GM18858 (cell line): Measurements from ENCODE around the gene IPPK.

Experiments
- ATAC-seq: cut with Tn5 transposase; IDR thresholded peaks from one replicate; pipeline ENCODE4 v1.9.1; 2021; ENCODE audit not compliant: unreplicated experiment

The IPPK gene

DNA sequence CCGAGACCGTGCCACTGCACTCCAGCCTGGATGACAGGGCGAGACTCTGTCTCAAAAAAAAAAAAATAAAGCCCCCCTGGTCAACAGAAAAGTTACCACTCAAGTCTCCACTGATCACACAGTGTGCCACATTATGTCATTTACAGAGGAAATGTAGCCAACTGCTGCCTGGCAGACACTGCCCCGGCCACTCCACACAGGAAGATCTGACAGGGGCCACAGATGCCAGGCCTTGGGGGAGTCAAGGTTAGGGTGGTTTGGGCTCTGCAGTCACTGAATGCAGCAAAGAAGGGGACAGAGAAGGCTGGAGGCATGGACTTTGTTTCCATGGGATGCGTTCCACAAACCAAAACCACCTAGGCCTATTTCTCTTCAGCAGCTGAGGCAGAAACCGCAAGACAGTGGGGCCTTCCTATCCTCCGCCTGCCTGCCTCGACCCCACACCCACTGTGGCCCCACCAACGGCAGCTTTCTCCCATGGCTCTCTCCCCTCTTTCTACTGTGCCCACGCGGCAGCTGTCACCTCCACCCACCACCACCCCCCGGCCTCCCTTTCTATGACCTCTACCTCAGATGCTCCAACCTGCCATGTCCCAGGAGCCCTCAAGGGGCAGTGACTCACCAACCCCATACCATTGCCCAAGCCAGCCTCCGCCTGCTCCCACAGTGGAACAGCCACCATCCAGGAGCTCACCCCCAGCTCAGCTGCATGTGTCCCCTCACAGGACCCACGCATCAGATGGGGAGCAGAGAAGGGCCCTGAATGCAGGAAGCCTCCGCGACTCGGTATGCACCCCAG lies 12.4 kb downstream of the IPPK start:
- no peak for ATAC-seq

DNA sequence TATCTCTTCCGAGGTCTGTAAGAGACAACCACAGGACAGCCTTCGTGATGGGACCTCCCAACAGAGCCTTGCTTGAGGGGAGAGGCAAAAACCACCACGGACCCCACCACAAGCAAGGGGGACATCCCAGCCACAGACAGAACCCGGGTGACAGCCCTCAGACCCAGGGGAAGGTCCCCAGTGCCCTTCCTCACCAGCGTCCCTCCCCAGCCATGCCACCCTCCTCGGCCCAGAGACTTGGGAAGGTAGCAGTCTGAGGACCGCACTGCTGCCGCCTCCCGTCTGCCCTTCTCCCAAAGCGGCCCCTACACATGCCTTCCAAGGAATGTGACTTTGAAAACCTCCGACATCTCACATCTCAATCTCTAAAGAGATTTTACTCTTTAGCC lies 13.4 kb downstream of the IPPK start:
- ATAC-seq = no peak

DNA sequence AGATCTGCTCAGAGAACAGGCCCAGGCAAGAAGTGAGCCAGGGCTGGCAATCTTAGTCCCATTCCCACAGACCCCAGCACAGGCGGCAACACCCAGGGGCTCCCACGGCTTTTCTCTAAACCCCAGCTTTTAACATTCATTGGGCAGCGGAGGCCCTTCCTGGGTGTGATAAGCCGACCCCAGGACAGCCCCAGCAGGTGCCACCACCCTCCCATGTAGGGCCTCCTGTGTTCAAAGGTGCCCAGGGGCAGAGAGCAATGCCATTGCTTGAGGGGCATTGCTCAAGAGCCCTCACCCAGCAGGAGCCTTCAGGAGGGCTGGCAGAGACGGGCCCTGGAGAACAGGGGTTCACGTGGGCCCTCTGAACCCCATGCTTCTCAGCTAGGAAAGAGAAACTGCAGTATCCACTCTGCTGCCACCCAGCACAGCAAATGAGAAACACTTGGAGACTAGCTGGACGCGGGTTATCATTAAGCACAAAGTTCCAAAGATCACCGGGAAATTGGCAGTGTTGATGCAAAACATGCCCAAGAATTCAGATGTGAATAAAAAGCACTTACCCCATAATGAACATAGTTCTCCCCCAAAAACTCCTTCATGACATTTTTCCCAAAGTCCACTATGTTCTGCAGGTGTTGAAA lies 13.9 kb downstream of the IPPK start:
- no peak for ATAC-seq

DNA sequence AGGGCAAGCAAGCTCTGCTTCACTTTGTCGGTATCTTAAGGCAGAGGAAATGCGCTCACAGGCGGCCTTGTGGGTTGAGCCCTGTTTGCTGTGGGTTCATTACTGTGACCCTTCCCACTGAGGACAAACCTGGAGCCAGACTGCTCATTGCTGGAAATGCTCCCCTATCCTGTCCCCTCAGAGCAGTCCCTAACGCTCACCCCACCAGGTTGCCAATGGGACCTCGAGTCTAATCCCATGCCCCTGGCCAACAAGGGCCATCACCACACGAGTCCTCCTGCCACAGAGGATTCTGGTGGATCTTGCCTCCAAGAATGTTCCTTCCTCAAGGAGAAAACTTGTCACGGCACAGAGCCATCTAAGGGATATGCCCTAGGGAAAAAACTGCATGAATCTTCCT lies 14.6 kb downstream of the IPPK start:
- ATAC-seq = no peak

GRCh38 chr9:92654481-92655301 lies 15.2 kb downstream of the IPPK start:
- no peak for ATAC-seq

DNA sequence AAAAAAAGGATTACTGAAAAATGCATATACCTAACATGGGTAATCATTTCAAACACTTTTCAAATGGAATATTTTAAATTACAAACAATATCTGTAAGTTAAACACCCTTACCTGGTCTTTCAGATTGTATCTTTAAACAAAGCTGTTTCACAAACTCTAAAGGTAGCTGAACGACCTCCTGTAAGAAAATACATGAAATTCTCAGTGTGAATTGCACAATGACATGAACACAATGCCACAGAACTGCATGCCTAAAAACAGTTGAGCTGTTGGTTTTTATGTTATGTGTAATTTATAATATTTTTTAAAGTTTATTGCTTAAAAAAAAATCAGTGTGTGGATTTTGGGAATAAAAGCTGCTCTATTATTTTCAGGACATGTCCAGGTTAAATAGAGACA lies 17.5 kb downstream of the IPPK start:
- no peak for ATAC-seq

- ATAC-seq = no peak
Measured at GRCh38 chr9:92650839-92651621, 18.9 kb downstream of the IPPK start.

- no peak for ATAC-seq
Measured at GRCh38 chr9:92650296-92650695, 19.6 kb downstream of the IPPK start.

- ATAC-seq = no peak
Measured at GRCh38 chr9:92649007-92649406, 20.9 kb downstream of the IPPK start.

DNA sequence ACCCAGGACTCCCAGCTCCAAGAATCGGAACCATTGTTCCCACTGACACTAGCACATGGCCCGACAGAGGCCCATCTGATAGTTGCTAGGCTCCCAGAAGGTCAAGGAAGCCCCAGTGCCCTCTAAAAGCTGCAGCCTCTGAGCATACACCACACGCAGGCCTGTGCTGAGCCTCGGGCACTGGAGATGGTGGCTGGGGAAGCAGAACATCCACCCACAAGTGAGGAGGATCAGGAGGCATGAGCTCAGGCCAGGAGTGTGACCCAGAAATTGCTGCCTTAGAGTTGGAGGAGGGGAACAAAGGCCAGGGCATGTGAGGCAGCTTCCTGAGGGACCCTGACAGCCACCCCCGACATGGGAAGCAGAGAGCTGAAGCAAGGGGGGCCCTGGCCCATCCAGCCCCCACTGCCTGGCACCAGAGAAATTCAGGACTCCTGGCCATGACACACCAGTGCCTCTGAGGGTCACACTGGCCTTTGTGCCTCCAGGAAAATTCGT lies 21.4 kb downstream of the IPPK start:
- ATAC-seq = no peak

DNA sequence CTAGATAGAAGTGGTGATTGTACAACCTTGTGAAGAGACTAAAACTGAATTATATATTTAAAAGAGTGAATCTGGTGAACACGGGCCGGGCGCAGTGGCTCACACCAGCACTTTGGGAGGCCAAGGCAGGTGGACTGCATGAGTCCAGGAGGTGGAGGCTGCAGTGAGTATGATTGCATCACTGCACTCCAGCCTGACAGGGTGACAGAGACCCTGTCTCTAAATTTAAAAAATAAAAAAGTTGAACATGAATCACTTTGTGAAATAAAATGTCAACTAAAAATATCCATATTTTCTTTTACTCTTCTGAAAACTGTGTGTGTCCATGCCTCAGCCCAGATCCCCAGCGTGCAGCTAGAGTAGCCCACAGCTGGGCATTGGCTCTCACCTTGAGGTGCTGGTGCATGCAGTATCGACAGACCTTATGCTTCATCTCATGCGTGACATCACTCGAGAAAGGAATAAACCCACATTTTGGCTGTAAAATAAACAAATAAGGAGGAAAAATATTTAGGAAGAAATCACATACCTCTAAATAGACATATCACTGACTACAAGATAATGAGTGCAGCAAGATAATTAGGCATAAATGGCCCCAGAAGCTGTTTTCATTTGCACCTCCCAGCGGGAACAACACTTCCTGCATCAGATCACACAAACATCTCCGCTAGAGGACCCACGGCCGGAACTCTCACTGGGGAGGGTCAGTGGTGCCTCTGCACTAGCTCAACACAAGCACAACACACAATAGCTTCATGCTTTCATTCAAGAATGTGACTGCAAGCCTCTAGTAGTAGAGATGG lies 22.1 kb downstream of the IPPK start:
- ATAC-seq = no peak

GRCh38 chr9:92645041-92645440 lies 24.9 kb downstream of the IPPK start:
- ATAC-seq = no peak

- no peak for ATAC-seq
Measured at GRCh38 chr9:92644278-92644677, 25.7 kb downstream of the IPPK start.

- no peak for ATAC-seq
Measured at GRCh38 chr9:92642564-92642963, 27.4 kb downstream of the IPPK start.

DNA sequence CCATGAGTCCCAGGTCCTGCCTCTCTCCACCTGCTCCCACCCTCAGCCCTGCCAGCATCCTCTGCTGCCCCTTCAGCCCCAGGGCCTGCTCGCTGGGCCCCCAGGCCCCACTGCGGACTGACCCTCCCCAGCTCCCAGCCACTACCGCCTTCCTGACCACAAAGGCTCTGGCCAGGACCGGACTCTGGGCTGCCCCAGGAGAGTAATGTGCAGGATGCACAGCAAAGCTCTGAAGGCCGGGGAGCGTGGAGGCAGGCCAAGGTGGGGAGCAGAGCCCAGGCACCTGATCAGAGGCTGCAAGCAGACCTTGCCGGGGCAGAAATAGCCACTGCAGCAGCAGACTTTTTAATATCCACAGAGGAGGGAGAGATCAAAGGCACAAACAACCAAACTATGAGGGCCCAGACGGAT lies 27.9 kb downstream of the IPPK start:
- no peak for ATAC-seq

GRCh38 chr9:92641092-92641809 lies 28.7 kb downstream of the IPPK start:
- no peak for ATAC-seq

- ATAC-seq = no peak
Measured at GRCh38 chr9:92640398-92641091, 29.4 kb downstream of the IPPK start.

- ATAC-seq = no peak
Measured at GRCh38 chr9:92639791-92640271, 30.1 kb downstream of the IPPK start.

DNA sequence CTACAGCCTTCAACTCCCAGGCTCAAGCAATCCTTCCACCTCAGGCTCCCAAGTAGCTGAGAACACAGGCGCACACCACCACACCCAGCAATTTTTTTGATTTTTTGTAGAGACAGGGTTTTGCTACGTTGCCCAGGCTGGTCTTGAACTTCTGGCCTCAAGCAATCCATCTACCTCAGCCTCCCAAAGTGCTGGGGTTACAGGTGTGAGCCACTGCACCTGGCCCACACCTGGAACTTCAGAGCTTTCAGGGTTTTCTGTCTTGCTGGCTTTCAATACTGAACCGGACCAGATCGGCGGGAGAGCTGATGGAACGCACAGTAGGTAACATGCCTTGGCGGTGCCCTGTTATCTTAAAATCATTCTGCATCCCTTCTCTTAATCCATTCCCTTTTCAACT lies 30.8 kb downstream of the IPPK start:
- no peak for ATAC-seq
